Measurements from ENCODE around the gene FUCA1. TPM values are rescaled to one million over a fixed set of nuclear protein-coding genes. Genes with fewer than 3 reads are reported as not detected.

Gene FUCA1
- total RNA-seq, 1 experiment from 2014 or later, result 20.7 TPM

DNA sequence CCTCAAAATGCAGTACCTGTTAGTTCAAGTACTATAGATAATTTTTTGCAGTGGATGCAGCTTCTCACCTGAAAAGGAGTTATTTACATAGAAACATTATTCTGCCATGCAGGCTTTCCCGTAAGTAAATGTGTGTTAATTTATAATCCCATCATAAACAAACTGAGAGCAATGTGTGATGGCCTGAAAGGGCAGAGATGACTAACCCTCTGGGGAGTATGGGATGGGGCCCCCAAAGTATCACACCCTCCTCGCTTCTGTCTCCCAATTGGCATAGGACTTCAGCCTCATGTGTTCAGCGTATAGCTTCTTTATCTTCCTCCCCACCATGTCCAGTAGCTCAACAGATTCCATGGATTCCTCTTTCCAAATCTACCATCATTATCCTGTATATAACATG is 50.5 kb downstream of the FUCA1 start:
- ATAC-seq (no peak), DNase-seq (ENCODE audit: low read depth, low spot score) (no peak)
- no peaks in the 10 kb centered on the region for H3K9me2 ChIP-seq (ENCODE audit: insufficient read depth)
- H4K20me1 ChIP-seq (ENCODE audit: insufficient read depth), result no peaks in the 10 kb centered on the region
- intact Hi-C loops (cut with micrococcal nuclease), result no loop called here
- no TSS peak for BruUV-seq (replicated peaks)
- TF ChIP-seq, protein P1, sequence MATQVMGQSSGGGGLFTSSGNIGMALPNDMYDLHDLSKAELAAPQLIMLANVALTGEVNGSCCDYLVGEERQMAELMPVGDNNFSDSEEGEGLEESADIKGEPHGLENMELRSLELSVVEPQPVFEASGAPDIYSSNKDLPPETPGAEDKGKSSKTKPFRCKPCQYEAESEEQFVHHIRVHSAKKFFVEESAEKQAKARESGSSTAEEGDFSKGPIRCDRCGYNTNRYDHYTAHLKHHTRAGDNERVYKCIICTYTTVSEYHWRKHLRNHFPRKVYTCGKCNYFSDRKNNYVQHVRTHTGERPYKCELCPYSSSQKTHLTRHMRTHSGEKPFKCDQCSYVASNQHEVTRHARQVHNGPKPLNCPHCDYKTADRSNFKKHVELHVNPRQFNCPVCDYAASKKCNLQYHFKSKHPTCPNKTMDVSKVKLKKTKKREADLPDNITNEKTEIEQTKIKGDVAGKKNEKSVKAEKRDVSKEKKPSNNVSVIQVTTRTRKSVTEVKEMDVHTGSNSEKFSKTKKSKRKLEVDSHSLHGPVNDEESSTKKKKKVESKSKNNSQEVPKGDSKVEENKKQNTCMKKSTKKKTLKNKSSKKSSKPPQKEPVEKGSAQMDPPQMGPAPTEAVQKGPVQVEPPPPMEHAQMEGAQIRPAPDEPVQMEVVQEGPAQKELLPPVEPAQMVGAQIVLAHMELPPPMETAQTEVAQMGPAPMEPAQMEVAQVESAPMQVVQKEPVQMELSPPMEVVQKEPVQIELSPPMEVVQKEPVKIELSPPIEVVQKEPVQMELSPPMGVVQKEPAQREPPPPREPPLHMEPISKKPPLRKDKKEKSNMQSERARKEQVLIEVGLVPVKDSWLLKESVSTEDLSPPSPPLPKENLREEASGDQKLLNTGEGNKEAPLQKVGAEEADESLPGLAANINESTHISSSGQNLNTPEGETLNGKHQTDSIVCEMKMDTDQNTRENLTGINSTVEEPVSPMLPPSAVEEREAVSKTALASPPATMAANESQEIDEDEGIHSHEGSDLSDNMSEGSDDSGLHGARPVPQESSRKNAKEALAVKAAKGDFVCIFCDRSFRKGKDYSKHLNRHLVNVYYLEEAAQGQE (IDR thresholded peaks at IDR 0.05; ENCODE audit: low read depth), result no peak
- TF ChIP-seq ELF1 (IDR thresholded peaks at IDR 0.05; ENCODE audit: borderline replicate concordance, low read depth) (no peak), EGR1 (IDR thresholded peaks at IDR 0.05; ENCODE audit: low read depth) (no peak), EZH2phosphoT487 (IDR thresholded peaks at IDR 0.05; ENCODE audit: borderline replicate concordance) (no peak), JUND (IDR thresholded peaks at IDR 0.05) (no peak), ZNF274 (IDR thresholded peaks at IDR 0.05; ENCODE audit: low read depth, low read length) (no peak), CEBPB (IDR thresholded peaks at IDR 0.05; ENCODE audit: low read depth) (no peak), YY1 (IDR thresholded peaks at IDR 0.05; ENCODE audit: extremely low read depth, insufficient replicate concordance, low read depth, low read length) (no peak), ZFX (IDR thresholded peaks at IDR 0.05) (no peak), TCF7L2 (IDR thresholded peaks at IDR 0.05; ENCODE audit: borderline replicate concordance, extremely low read depth, insufficient read depth, insufficient read length) (no peak)
- TF ChIP-seq, protein P2, sequence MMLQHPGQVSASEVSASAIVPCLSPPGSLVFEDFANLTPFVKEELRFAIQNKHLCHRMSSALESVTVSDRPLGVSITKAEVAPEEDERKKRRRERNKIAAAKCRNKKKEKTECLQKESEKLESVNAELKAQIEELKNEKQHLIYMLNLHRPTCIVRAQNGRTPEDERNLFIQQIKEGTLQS (IDR thresholded peaks at IDR 0.05), result no peak
- TF ChIP-seq, protein P3, sequence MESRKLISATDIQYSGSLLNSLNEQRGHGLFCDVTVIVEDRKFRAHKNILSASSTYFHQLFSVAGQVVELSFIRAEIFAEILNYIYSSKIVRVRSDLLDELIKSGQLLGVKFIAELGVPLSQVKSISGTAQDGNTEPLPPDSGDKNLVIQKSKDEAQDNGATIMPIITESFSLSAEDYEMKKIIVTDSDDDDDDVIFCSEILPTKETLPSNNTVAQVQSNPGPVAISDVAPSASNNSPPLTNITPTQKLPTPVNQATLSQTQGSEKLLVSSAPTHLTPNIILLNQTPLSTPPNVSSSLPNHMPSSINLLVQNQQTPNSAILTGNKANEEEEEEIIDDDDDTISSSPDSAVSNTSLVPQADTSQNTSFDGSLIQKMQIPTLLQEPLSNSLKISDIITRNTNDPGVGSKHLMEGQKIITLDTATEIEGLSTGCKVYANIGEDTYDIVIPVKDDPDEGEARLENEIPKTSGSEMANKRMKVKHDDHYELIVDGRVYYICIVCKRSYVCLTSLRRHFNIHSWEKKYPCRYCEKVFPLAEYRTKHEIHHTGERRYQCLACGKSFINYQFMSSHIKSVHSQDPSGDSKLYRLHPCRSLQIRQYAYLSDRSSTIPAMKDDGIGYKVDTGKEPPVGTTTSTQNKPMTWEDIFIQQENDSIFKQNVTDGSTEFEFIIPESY (IDR thresholded peaks at IDR 0.05; ENCODE audit: extremely low read depth, insufficient replicate concordance, low read length), result no peak
- TF ChIP-seq, protein P4, sequence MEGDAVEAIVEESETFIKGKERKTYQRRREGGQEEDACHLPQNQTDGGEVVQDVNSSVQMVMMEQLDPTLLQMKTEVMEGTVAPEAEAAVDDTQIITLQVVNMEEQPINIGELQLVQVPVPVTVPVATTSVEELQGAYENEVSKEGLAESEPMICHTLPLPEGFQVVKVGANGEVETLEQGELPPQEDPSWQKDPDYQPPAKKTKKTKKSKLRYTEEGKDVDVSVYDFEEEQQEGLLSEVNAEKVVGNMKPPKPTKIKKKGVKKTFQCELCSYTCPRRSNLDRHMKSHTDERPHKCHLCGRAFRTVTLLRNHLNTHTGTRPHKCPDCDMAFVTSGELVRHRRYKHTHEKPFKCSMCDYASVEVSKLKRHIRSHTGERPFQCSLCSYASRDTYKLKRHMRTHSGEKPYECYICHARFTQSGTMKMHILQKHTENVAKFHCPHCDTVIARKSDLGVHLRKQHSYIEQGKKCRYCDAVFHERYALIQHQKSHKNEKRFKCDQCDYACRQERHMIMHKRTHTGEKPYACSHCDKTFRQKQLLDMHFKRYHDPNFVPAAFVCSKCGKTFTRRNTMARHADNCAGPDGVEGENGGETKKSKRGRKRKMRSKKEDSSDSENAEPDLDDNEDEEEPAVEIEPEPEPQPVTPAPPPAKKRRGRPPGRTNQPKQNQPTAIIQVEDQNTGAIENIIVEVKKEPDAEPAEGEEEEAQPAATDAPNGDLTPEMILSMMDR (IDR thresholded peaks at IDR 0.05 in 2 of 3, conservative IDR thresholded peaks at IDR 0.05 in 1 of 3; ENCODE audit: borderline replicate concordance in 1 of 3, insufficient read depth in 1 of 3, low read depth in 2 of 3, low read length in 2 of 3), result no peak
- H2AFZ ChIP-seq (ENCODE audit: low read depth, low read length, poor library complexity, severe bottlenecking), result no peak overlapping the region
- H3K9ac ChIP-seq (ENCODE audit: low read length), result no peak overlapping the region
- ChIA-PET RAD21 (ENCODE audit: low non-redundant PET in 1 of 2, low total read pairs in 2 of 2, uncharacterized antibody in 2 of 2, unreplicated experiment in 2 of 2) (no interaction called here), POLR2A (no interaction called here), CTCF (no interaction called here)
- H3K9me3 ChIP-seq (ENCODE audit: control insufficient read depth in 1 of 2, insufficient read depth in 1 of 2, low read depth in 1 of 2, low read length in 2 of 2), result no peaks in the 10 kb centered on the region
- H3K4me1 ChIP-seq (ENCODE audit: control insufficient read depth in 1 of 2, insufficient read depth in 2 of 2, low read length in 2 of 2), result no peaks in the 10 kb centered on the region
- H3K4me3 ChIP-seq (replicated peaks in 1 of 2; ENCODE audit: low read depth in 1 of 2, low read length in 2 of 2), result no peak overlapping the region
- no peaks in the 10 kb centered on the region for H3K79me2 ChIP-seq (ENCODE audit: insufficient read depth, low read length)
- H3K4me2 ChIP-seq (ENCODE audit: low read length), result no peak overlapping the region
- no peaks in the 10 kb centered on the region for H3K27me3 ChIP-seq (ENCODE audit: insufficient read depth, low read length)
- H3K36me3 ChIP-seq (ENCODE audit: control insufficient read depth in 1 of 2, insufficient read depth in 2 of 2, low read length in 2 of 2), result peaks cover 0 to 5% of the 10 kb centered on the region in 2 experiments; a peak in 1 of 4 replicates
- H3K27ac ChIP-seq (ENCODE audit: low read depth, low read length), result no peak overlapping the region

All from HCT116 (cell line).